ENCODE results near the gene TMEM190. TPM values are rescaled to one million over a fixed set of nuclear protein-coding genes. Genes with fewer than 3 reads are reported as not detected.

The TMEM190 gene
- total and polyA plus RNA-seq, 10 donors, result 0.20 TPM; not detected in 9

GRCh38 chr19:55384920-55385723 is 8.5 kb downstream of the TMEM190 start:
- TF ChIP-seq POLR2A (IDR thresholded peaks at IDR 0.05) (no peak), CTCF (IDR thresholded peaks at IDR 0.05 in 8 of 11, conservative IDR thresholded peaks at IDR 0.05 in 3 of 11) (no peak), POLR2AphosphoS5 (IDR thresholded peaks at IDR 0.05) (no peak)
- Histone ChIP-seq H3K27me3 (replicated peaks in 1 of 7) (no peaks in the 10 kb centered on the region), H3K27ac (peak overlapping the region; percentile 88 to 96 (median 93)), H3K9me3 (no peaks in the 10 kb centered on the region), H3K4me3 (peak overlapping the region; percentile 74 to 96 (median 90)), H3K4me1 (peaks cover 43 to 66% (median 56%) of the 10 kb centered on the region in 6 donors), H3K36me3 (peaks cover 4 to 36% (median 33%) of the 10 kb centered on the region in 6 donors)
- DNase-seq, result peak; percentile 96
- intact Hi-C loops (cut with DNase I; ENCODE audit: low total_unique reads), result no loop called here
- WGBS, 5 donors, result 3 to 7% (median 5%) methylated on average over 28 to 34 of the region's 34 CpGs

GRCh38 chr19:55385724-55386492 is 9.3 kb downstream of the TMEM190 start, which contains the start of gene RPL28:
RPL28 (plus strand) TSS chr19:55385932; CDS start chr19:55386358, 426 bp downstream.
- no peaks in the 10 kb centered on the region for H3K9me3 ChIP-seq
- no peaks in the 10 kb centered on the region for H3K27me3 ChIP-seq (replicated peaks in 1 of 7)
- H3K4me1 ChIP-seq, result peaks cover 43 to 73% (median 59%) of the 10 kb centered on the region in 6 donors
- peak; percentile 99 for DNase-seq
- WGBS, 5 donors, result 0 to 1% (median 0%) methylated on average over 46 to 68 of the region's 68 CpGs
- peak within 1 kb of the TSS; percentile 88 to 96 (median 93) for H3K27ac ChIP-seq
- peak; percentile 100 for TF ChIP-seq POLR2AphosphoS5 (IDR thresholded peaks at IDR 0.05)
- TF ChIP-seq POLR2A (IDR thresholded peaks at IDR 0.05), result peak; percentile 96 to 99 (median 97)
- TF ChIP-seq CTCF (IDR thresholded peaks at IDR 0.05 in 8 of 11, conservative IDR thresholded peaks at IDR 0.05 in 3 of 11), result peak in 1 of 11 experiments; percentile 21
- intact Hi-C loops (cut with DNase I; ENCODE audit: low total_unique reads), result no loop called here
- peak within 1 kb of the TSS; percentile 74 to 96 (median 90) for H3K4me3 ChIP-seq
- peaks cover 4 to 44% (median 38%) of the 10 kb centered on the region in 6 donors for H3K36me3 ChIP-seq

GRCh38 chr19:55386493-55386971 is 9.9 kb downstream of the TMEM190 start:
- H3K27me3 ChIP-seq (replicated peaks in 1 of 7), result no peaks in the 10 kb centered on the region
- peaks cover 4 to 51% (median 43%) of the 10 kb centered on the region in 6 donors for H3K36me3 ChIP-seq
- DNase-seq, result peak; percentile 83
- intact Hi-C loops (cut with DNase I; ENCODE audit: low total_unique reads), result no loop called here
- no peaks in the 10 kb centered on the region for H3K9me3 ChIP-seq
- WGBS, 5 donors, result 1 to 4% (median 1%) methylated on average over 20 to 33 of the region's 33 CpGs
- H3K27ac ChIP-seq, result peak overlapping the region; percentile 88 to 96 (median 93)
- TF ChIP-seq CTCF (IDR thresholded peaks at IDR 0.05 in 8 of 11, conservative IDR thresholded peaks at IDR 0.05 in 3 of 11) (no peak), POLR2A (IDR thresholded peaks at IDR 0.05) (no peak), POLR2AphosphoS5 (IDR thresholded peaks at IDR 0.05) (no peak)
- H3K4me3 ChIP-seq, result peak overlapping the region; percentile 74 to 96 (median 90)
- H3K4me1 ChIP-seq, result peaks cover 43 to 80% (median 62%) of the 10 kb centered on the region in 6 donors
